ENCODE data around the gene KLHL6. TPM values are rescaled to one million over a fixed set of nuclear protein-coding genes. Genes with fewer than 3 reads are reported as not detected.
"Not testable (repeated sequence)": the region's sequence is repeated elsewhere in the genome, so short reads cannot be mapped to it uniquely, and the experiment has no call there.

KLHL6 gene
- polyA plus RNA-seq, 1 donor: 1.1 TPM

DNA sequence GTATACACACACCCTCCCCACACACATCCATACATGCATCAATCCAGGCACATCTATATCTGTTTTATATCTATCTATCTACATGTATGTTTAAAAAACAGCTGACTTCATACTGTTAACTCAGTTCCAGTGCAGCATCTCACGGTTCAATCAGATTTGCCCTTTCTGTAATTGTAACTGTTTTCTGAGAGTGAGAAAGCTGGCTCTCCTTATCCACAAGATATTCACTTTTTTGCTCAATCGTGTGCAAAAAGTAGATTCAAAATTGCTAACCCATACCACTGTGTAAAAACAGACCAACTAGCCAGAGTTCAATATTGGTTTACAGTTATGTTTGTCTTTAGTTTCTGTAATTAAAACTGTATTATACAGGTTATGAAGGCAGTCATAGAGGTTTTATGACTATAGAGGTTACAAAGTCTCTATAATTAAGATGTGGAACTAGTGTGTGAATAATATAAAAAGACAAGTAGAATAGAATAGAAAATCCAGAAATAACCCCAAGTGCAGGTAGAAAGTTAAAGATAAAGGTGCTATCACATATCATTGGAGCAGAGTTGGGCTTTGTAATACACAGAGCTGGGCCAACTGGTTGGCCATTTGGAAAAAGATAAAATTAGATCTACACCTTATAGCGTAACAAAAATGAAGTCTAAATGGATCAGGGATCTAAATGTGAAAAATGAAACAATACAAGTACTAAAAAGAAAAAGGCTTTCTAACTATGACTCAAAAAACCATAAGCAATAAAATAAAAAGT, 107.0 kb downstream of the KLHL6 start:
- no peak for DNase-seq

GRCh38 chr3:183447206-183448001, 108.1 kb downstream of the KLHL6 start:
- DNase-seq: peak; percentile 94

- no peak for DNase-seq
Observed at GRCh38 chr3:183446838-183447205, 108.7 kb downstream of the KLHL6 start.

DNA sequence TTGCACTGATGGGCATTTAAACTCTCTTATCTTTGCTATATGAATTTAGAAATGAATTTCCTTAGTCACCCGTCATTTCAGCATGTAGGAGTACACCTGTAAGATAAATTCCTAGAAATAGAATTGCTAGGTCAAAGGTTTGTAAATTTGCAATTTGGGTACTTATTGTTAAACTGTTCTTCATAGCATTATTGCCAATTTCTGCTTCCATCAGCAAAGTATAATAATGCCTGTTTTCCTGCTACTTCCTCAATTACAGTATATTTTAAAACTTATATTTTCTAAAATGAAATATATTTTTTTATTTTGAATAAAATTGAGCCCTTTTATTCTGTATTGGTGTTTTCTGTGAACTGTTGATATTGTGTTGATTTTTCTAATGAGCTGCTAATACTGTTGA, 110.8 kb downstream of the KLHL6 start:
- no peak for DNase-seq

GRCh38 chr3:183443395-183444385, 111.8 kb downstream of the KLHL6 start:
- no peak for DNase-seq

- DNase-seq: no peak
Observed at GRCh38 chr3:183442994-183443393, 112.5 kb downstream of the KLHL6 start.

GRCh38 chr3:183440521-183440920, 115.0 kb downstream of the KLHL6 start:
- DNase-seq: not testable (repeated sequence)

DNA sequence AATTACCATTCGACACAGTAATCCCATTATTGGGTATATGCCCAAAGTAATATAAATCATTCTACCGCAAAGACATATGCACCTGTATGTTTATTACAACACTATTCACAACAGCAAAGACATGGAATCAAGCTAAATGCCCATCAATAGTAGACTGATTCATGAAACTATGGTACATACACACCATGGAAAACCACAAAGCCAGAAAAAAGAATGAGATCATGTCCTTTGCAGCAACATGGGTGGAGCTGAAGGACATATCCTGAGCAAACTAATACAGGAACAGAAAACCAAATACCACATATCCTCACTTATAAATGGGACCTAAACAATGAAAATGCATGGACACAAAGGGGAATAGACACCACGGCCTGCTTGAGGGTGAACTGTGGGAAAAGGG, 116.0 kb downstream of the KLHL6 start:
- DNase-seq: no peak

GRCh38 chr3:183438735-183439134, 116.8 kb downstream of the KLHL6 start:
- no peak for DNase-seq

- DNase-seq: no peak
Observed at GRCh38 chr3:183437666-183438564, 117.6 kb downstream of the KLHL6 start.

Other genes starting within 250 kb of the KLHL6 start
- gene MCF2L2, start 127.1 kb downstream of the KLHL6 start, polyA plus RNA-seq (ENCODE audit: insufficient read length): 1.7 TPM
- 56.6 TPM for gene KLHL24, start 79.9 kb upstream of the KLHL6 start, polyA plus RNA-seq (ENCODE audit: insufficient read length)
- gene YEATS2, start 142.1 kb upstream of the KLHL6 start, polyA plus RNA-seq (ENCODE audit: insufficient read length): 44.6 TPM